GM19397 (cell line): ENCODE data around the gene CFAP410.

Source experiments
- ATAC-seq: cut with Tn5 transposase; IDR thresholded peaks from one replicate; pipeline ENCODE4 v1.9.1; 2021; ENCODE audit warnings: mild to moderate bottlenecking, moderate library complexity; ENCODE audit not compliant: unreplicated experiment

The CFAP410 gene

DNA sequence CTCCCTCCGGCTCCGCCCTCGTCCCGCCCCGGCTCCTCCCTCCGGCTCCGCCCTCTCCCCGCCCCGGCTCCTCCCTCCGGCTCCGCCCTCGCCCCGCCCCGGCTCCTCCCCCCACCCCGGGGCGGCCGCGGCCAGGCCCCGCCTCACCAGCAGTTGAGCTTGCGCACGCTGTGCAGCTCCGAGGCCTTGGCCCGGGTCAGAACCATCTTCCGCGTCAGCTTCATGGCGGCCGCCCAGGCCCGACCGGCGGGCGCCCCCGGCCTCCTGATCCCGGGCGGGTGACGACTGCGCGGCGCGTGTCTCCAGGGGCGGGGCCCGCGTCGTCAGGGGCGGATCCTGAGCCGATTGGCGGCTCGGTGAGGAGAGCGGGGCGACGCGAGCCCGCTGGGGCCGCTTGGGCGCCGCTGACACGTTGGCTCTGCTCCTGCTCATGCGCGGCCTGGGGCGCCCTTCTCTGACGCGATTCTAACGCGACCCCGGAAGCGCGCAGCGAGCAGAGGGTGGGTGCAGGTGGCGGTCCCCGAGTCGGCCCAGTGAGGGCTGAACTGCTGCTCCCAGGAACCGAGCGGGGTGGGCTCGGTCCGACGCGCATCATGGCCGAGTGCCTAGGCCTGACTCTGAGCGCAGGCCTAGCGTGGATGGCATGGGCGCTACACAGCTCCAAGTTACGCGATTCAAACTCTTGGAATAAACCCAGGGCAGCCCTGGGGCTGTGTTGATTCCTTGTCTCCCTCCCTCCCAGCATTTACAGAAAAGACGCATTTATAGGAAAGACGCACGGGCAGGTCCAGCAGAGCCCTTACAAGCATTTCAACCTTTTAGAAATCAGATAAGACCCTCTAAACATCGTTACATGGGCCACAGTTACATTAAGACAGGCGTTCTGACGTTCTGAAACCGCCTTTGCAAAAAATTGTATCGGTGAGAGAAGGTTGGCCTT is at the start of gene CFAP410:
Gene CFAP410 (minus strand): TSS at position 420 of the 940 bp plus-strand sequence. CDS start 196 bp downstream, at position 224.
- ATAC-seq, result peak; percentile 88

DNA sequence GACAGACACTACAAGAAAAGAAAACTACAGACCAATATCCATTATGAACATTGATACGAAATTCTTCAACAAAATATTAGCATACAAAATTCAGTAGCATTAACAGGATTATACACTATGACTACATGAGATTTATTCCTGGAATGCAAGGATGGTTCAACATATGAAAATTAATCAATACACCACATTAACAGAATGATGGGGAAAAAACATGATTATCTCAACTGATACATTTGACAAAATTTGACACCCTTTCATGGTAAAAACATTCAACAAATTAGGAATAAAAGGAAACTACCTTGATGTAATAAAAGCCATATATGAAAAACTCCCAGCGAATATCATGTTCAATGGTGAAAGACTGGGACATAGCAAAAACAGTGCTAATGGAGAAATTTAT is 45.8 kb upstream of the CFAP410 start:
- ATAC-seq, result no peak

DNA sequence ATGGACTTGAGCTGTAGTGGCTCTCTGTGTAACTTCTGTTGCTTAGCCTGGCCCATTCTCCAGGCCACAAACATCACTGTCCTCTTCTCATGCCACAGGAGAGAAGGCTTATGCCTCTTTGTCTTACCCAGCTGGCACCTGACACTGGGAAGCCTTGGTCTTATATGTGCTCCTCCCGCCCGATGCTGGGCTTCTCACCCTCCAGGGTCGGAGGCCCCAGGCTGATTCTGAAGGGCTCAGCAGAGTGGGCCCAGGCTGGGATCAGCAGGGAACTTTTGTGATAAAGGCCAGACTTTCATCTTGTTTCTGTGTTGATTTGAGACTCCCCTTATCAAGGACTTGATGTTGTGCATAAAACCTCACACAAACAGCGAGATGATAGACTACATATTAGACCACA is 44.0 kb upstream of the CFAP410 start:
- no peak for ATAC-seq

DNA sequence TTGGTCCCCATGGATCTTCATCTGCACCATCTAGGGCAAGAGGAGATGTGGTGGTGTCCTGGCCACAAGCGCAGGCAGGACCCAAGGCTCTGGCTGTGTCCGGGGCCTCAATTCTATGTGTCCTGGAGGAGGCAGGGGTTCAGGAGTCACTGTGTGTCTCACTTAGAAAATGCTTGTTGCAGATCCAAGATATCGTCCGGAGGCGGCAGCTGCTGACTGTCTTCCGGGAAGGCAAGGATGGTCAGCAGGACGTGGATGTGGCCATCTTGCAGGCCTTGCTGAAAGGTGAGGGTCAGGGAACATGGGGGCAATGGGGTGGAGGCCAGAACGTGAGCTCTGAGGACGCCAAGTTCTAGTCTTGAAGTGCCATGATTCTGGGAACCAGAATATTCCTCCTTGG is 43.3 kb upstream of the CFAP410 start:
- ATAC-seq, result no peak

DNA sequence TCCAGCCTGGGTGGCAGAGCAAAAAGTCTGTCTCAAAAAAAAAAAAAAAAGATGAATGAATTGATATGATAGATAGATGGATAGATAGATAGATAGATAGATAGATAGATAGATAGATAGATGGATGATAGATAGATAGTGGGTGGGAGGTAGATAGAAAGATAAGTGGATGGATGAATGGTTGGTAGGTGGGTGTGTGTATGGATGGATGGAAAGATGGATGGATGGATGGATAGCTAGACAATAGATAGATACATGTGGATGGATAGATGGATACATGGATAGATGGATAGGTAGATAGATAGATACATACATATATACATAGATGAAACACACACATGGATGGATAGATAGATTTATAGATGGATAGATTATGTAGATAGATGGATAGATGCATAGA is 42.7 kb upstream of the CFAP410 start:
- no peak for ATAC-seq

DNA sequence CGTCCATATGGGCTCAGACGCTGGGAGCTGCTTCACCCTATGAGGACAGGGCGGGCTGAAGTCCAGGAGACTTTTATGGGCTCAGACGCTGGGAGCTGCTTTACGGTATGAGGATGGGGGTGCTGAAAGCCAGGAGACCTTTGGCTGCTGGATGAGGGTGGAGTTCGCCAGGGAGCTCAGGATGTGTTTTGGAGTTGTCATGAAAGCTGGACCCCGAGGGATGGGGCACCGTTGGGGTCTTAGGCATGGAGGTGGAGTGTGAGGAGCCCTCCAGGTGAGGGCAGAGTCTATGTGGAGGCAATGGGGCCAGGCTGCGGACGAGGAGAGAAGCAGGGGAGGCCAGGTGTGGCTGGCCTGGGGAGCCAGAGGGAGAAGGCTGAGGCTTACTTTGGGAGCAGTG is 41.7 kb upstream of the CFAP410 start:
- no peak for ATAC-seq

DNA sequence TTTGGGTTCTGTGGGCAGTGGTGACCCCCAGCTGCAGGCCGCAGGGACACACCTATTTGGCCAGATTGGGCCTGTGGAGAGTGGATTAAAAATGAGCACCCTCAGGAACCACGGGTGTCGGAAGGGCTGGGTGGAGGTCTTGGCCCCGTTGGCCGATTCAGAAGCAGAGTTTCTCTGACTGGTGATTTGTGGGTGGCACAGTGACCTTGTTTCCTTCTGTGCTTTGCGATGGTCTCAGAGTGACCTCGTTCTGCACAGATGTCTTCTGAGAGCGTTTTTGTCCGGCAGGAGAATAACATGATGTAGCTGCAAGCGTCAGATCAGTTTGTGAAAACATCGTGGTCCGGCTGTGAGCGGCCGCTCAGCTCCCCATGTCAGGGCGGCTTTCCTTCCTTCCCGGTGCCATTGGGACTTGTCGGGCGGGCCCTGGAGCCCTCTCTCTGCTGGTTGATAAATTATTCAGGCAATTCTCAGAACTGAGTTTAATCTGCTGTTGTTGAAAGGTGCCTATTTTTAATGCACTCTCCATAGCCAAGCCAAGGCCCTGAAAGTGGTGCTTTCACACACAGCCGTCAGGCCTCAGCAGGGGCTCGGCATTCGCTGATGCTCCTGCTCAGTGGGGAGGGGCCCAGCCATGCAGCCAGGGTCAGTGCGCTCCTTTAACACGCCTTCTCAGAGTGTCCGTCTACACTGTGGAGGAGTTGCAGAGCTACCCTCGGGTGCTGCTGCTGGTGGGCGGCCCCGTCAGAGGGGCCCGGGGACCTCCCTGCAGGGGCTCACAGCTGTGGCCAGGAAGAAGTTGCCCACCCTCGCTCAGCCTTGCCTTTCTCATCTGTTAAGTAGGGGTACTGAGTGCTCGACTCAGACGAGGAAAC is 41.0 kb upstream of the CFAP410 start:
- no peak for ATAC-seq

DNA sequence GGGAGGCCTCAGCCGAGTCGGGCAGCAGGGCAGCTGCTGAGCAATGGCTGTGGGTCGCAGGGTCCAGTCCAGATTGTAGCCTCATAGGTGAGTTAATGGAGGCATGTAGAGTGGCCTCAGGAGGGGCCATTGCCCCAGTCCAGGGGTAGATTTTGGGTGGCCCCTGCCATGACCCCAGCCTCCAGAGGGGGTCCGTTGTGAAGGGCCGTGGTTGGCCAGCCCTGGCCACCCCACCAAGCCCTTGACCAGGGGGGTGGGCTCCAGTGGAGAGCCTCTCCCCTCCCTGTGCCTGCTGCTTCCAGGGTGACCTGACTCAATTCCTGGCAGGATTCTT is 40.3 kb upstream of the CFAP410 start:
- no peak for ATAC-seq

DNA sequence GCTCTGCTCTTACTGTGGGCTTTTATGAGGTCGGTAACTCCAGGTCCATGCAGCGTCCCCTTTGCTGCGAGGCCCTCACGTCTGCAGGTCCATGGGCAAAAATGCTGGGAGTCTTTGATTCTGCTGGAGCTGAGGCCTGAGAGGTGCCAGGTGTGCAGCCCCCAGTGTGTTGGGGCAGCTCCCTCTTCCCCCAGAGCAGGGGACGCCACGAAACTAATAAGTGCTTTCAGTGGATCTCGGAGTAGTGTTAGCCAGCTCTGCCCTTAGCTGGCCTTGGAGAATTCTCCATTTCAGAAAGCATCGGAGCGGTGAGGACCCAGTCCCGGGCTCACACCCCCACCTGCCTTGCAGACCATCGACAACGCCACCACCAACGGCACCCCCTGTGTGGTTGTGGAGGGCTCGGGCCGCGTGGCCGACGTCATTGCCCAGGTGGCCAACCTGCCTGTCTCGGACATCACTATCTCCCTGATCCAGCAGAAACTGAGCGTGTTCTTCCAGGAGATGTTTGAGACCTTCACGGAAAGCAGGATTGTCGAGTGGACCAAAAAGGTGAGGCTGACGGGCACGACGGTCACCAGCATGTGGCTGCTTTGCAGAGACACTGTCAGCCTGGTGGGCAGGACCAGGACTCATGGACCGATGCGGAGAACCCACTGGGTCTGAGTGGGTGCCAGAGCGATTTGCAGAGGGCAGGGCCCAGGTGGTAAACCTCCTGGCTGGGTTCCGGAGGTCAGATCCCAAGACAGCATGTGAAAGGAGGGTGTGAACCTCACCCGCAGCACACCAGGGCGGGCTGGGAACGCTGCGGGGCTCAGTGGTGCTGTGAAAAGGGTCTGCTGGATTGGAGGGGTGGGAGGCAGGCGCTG is 39.7 kb upstream of the CFAP410 start:
- no peak for ATAC-seq

DNA sequence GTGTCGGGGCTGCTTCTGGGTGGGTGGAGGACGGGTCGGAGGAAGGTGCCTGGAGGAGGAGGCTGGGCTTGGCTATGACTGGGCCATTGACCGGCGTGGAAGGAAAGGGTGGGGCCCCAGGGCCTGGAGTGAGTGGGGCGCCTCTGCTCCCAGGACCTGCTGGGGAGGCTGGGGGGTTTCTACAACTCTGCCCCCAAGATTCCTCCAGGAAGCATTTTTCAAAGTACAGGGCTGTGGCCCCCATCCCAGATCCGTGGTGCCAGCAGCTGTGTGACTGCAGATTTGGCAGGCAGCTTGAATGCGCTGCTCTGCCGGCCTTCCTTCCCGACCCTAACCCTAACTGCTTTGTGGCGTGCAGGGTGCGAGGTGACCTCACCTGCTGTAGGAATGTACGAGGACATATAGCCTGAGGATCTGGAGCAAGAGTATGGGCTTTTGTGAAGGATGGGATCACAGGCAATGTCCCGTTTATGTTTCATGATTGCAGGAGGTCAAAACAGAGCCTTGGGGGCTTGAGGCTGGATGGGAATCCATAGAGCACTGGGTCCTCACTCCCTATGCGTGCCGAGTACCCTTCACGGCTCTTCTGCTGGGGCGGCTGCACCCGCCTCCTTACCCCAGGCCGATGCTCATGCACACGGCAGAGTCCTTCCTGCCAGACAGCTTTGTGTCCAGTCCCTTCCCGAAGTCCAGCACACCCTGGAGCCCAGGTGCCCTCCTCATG is 38.9 kb upstream of the CFAP410 start:
- ATAC-seq, result no peak

DNA sequence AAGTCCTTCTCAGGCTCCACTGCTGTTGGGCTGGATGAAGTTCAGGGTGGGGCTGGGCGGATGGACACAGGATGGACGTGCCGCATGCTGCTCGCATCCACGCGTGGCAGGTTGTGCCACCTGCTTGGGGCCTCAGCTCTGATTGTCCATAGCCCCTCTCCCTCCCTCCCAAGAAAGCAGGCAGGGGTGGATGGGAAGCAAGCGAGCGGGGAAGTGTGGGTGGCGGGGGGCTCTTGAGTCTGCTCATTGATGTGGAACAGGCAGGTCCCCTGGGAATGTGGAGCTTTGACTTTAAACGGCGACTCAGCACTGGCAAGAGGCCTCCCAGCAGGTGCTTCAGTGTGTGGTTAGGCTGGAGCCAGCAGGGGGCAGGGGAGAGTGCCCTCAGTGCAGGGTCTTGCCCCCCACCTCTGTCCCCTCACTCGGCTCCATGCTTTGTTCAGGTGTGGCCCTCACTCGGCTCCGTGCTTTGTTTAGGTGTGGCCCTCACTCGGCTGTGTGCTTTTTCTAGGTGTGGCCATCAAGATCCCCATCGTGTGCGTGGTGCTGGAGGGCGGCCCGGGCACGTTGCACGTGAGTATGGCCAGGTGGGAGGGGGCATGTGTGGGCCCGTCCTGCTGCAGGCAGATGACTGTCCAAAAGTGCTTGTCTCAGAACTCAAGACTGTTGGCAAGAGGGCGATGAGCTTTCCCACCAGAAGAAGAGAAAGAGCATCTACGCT is 38.2 kb upstream of the CFAP410 start:
- no peak for ATAC-seq

DNA sequence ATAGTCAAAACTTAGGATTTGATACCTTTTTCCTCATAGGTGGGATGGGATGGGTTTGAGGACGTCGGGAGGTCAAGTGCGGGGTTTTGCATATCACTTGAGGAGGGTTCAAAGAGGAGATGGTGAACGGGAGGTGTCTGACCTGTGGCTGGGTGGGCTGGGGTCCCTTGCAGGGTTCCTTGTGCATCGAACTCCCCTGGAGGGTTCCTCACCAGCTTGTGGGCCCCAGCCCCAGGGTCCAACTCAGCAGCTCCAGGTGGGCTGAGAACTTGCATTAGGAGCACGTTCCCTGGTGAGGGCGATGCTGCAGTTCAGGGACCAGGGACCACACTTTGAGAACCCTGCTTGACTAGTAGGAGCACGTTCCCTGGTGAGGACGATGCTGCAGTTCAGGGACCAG is 37.4 kb upstream of the CFAP410 start:
- ATAC-seq, result no peak

DNA sequence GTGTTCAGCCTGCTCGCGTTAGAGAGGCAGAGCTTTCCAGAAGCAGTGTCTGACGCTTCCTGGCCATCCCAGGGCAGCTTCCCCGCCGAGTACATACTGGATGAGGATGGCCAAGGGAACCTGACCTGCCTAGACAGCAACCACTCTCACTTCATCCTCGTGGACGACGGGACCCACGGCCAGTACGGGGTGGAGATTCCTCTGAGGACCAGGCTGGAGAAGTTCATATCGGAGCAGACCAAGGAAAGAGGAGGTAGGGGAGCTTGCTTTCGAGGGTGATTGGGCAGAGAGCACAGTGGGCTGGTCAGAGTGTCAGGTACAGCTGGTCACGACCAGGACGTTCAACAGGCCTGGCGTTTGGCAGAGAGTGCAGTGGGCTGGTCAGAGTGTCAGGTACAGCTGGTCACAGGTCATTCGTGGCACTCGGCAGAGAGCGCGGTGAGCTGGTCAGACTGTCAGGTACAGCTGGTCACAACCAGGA is 36.6 kb upstream of the CFAP410 start:
- no peak for ATAC-seq

DNA sequence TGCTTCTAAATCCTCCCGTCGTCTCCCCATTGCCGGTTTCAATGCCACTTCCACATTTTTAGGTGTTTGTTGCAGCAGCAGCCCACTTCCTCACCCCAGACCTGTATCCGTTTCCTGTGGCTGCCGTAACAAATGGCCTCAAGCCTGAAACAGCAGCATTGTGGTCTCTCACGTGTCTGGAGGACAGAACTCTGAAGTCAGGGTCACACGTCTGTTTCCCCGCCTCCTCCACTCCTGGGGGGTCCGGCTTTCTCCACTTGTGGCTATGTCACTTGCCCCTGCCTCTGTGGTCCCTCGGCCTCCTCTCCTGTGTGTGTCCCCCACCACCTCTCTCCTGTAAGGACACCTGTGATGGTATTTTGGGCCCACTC is 36.1 kb upstream of the CFAP410 start:
- no peak for ATAC-seq

DNA sequence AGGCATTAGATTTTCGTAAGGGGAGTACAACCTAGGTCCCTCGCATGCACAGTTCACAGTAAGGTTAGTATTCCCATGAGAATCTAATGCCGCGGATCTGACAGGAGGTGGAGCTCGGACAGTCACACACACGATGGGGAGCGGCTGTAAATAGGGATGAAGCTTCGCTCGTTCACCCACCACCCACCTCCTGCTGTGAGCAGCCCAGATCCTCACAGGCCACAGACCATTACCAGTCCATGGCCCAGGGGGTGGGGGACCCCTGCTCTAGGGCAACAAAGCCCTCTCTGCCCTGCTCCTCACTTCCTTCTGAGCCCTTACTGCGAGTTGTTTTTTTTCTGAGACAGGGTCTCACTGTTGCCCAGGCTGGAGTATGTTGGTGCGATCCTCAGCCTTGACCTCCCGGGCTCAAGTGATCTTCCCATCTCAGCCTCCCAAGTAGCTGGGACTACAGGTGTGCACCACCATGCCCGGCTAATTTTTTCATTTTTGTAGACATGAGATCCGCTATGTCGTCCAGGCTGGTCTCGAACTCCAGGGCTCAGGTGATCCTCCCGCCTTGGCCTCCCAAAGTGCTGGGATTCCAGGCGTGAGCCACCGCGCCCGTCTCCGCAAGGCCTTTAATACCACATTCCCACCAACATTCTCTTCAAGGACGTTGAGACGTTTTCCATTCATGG is 35.6 kb upstream of the CFAP410 start:
- ATAC-seq, result no peak

DNA sequence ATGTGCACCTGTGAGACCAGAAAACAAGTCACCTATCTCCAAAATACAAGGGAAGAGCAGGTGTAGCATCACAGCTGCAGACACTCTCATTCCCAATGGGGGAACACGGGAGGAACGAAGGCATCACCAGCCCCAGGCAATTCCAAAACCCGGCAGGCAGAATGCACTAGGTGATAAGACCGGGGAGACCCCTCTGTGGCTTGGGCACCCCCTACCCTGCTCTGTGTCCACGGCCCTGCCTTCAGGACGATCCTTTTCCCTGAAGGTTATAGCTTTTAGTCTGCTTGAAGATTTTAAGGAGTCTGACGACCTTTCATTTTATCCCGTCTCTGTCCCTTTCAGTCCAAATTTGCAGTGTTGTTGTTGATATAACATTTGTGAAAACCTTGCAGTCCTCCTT is 33.4 kb upstream of the CFAP410 start:
- no peak for ATAC-seq

DNA sequence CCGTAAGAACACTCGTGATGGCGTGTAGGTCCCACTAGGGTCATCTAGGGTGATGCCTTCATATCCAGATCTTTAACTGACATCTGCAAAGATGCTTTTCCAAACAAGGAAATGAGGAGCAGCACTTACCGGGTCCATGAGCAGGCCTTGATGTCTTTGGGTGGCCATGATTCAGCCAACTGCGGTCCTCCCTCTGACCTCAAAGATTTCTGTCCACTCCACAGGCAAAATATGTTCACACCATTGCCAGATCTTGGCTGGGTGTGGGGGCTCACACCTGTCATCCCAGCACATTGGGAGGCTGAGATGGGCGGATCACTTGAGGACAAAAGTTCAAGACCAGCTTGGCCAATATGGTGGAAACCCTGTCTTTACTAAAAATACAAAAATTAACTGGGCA is 32.4 kb upstream of the CFAP410 start:
- no peak for ATAC-seq

DNA sequence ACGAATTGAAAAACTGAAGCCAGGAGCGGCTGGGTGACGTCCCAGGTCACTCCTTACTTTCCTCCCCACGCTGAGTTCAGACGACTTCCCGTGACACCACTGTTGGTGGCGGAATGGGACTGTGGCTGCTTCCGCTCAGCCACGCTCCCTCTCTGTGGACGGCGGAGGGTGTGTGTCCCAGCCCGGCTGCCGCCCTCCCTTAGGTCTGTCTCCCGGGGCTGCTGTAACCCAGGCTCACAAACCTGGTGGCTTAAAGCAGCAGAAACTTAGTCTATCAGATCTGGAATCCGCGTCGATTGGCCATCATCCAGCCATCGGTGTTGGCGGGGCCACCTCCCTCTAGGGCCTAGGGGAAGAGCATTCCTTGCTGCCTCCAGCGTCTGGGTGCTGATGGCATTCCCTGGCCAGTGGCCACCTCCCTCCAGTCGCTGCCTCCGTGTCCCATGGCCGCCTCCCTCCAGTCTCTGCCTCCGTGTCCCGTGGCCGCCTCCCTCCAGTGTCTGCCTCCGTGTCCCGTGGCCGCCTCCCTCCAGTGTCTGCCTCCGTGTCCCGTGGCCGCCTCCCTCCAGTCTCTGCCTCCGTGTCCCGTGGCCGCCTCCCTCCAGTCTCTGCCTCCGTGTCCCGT is 31.7 kb upstream of the CFAP410 start:
- ATAC-seq, result no peak
